Stimulated activated CD4-positive, alpha-beta T cell treated with anti-CD3 and anti-CD28 coated beads, Interleukin-1b, Interleukin-23, amount 100 ng/mL, for 48 hours (primary cell): ENCODE data around the gene LRTM2.
"Not testable (repeated sequence)": the region's sequence is repeated elsewhere in the genome, so short reads cannot be mapped to it uniquely, and the experiment has no call there.

Experiments used
- DNase-seq: peaks from one replicate; pipeline ENCODE4 v3.0.0-alpha.2; 2020

Gene LRTM2

DNA sequence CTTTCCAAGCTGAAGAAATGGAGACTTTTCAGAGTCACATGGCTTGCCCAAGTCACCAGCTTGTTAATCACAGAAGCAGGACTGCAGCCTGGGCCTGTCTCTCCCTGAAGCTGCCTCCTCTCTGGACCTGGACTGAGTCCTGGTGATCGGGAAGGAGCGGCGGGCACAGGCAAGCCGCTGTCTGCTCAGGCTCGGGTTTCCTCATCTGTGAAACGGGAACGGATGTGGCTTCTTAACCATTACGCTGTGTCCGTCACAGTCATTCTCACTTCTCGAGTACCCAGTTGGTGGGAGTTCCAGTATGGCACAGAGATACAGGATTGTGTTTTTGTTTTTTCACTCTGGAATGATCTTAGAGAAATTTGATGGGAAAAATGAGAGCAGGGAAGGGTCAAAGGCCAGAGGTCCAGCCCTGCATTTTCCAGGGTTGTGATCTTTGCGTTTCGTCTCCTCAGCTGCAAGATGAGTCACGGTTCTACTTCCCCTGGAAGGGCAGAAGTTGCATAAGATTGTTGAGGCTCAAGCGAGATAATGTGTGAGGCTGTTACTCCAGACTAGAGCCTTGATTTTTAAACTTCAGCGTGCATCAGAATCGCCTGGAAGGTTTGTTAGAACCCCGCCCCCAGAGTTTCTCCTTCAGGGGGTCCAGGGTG lies 7.6 kb upstream of the LRTM2 start:
- no peak for DNase-seq

GRCh38 chr12:1814266-1814665 lies 6.1 kb upstream of the LRTM2 start:
- no peak for DNase-seq

DNA sequence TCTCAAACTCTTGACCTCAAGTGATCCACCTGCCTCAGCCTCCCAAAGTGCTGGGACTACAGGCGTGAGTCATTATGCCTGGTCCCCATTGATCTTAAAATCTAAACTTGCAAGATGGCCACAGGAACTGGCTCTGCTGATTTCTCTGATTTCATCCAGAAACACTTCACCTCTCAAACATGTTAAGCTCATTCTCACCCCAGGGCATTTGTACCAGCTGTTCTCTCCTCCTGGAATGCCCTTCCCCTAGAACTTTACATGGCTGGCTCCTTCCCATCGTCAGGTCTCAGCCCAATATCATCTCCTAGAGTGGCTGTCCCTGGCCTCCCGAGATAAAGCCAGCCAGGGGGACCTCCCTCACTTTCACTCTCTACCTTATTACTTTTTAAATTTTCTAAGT lies 5.3 kb upstream of the LRTM2 start:
- DNase-seq = no peak

- DNase-seq = no peak
Observed at GRCh38 chr12:1815814-1816729, 4.3 kb upstream of the LRTM2 start.

DNA sequence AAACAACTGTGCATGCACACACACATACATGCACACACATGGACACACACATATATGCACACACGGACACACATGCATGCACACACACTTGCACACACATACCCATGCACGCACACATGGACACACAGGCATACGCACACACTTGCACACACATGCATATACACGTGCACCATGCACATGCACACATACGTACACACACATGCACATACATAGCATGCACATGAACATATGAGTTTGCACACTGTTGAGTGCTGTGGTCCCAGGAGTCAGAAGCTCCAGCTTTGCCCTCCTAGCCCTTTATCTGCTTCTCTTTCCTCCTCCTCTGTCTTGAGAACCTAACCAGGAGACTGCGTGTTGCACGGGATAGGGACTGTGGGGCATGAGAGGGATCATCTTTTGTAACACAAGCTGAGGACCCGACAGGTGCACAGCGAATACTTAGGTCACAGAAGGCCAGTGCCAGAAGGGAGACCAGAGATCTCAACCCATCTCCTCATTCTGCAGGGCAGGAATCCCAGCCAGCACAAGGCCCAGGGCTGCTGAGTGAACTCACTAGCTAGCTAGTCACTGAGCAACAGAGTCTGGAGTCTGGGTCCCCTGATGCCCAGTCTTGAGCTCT lies 3.5 kb upstream of the LRTM2 start:
- DNase-seq = no peak

- DNase-seq = not testable (repeated sequence)
Observed at GRCh38 chr12:1817928-1818327, 2.4 kb upstream of the LRTM2 start.

DNA sequence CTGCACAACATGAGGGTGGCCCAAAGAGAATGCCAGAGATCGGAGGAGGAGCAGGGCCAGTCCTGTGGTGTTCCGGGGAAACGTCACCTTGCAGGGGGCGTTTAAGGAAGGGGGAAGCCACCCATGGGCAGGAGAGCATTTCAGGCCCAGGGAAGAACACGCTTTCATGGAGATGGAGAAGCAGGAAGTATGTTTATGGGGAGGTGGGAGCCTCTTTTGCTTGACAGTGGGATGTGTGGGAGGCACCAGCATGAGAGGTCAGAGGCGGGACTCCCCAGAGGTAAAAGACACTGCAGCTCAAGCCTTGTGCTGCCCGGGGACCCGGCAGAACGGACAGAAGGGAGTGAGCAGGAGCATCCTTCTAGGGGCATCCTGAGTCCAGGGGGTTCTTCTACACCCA lies 1.3 kb upstream of the LRTM2 start:
- DNase-seq = no peak

GRCh38 chr12:1819571-1819970 lies 794 bp upstream of the LRTM2 start:
- no peak for DNase-seq

- DNase-seq = no peak
Observed at GRCh38 chr12:1820896-1821291, 529 bp downstream of the LRTM2 start.

- no peak for DNase-seq
Observed at GRCh38 chr12:1821805-1822204, 1.4 kb downstream of the LRTM2 start.

GRCh38 chr12:1822699-1823098 lies 2.3 kb downstream of the LRTM2 start:
- DNase-seq = no peak

- no peak for DNase-seq
Observed at GRCh38 chr12:1823237-1823636, 2.9 kb downstream of the LRTM2 start.

DNA sequence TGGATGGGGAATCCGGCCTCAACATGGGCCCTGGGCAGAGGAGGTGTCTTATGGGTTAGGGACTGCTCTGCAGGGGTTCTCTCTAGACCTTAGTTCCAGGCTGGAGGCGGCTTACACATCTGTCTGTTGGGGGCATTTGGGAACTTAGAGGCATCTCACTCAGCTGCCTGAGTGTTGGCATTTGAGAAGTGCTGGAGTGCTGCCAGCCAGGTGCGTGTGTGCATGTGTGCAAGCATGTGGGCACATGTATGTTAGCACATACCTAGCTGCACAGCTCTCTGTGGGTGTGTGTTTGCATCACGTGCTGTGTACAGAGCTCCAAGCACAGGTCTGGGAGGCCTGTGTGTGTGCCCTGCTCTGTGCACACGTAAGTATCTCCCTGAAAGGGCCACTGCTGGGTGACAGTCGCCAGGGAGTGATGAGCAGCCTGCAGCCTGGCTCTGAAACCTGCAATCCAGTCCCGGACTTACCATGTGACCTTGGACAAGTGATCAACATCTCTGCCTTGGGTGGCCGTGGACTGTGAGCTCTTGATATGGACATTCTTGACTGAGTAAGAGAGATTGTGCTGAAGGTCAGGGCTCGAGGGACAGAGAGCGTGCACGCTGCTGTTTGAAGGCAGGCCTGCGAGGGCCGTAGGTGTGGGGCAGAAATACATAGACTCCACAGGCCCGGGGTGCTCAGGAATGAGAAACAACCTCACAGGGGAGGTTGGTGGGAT lies 5.2 kb downstream of the LRTM2 start:
- DNase-seq = no peak

- no peak for DNase-seq
Observed at GRCh38 chr12:1826401-1826800, 6.0 kb downstream of the LRTM2 start.

DNA sequence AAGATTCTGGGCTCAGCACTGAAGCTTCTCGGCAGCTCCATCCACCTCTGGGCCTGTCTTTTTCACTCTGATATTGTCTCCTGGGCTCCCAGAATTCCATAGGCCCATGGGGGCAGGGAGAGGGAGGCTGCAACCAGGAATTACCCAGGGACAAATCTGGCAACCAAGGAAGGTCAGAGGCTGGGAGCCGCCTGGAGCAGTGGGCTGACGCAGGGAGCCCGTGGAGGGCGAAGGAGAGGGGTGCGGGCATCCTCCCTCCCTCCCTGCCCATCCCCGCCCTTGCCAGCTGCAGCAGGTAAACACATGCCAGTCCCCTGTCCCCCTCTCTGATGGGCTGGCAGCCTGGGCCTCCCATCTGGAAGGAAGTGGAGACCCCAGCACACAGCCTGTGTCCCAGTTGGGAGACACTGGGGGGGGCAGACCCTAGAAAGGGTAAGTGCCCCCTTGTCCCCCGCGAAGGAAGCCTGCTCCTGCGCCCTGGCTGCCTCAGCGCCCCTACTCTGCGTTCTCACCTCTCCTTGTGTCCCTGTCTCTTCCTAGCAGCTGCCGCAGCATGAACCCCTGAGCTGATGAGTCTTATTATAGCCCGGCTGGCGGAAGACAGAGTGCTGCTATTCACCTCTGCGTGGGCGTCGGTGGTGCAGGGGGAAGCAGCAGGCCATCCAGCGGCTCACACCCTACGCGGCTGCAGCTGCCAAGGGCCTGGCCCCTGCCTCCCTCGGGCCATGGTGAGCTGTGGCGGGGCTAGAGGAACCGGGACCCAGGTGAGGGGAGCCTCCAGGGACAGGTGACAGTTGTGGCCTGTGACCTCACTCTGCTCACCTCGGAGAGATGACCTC lies 6.7 kb downstream of the LRTM2 start:
- no peak for DNase-seq

DNA sequence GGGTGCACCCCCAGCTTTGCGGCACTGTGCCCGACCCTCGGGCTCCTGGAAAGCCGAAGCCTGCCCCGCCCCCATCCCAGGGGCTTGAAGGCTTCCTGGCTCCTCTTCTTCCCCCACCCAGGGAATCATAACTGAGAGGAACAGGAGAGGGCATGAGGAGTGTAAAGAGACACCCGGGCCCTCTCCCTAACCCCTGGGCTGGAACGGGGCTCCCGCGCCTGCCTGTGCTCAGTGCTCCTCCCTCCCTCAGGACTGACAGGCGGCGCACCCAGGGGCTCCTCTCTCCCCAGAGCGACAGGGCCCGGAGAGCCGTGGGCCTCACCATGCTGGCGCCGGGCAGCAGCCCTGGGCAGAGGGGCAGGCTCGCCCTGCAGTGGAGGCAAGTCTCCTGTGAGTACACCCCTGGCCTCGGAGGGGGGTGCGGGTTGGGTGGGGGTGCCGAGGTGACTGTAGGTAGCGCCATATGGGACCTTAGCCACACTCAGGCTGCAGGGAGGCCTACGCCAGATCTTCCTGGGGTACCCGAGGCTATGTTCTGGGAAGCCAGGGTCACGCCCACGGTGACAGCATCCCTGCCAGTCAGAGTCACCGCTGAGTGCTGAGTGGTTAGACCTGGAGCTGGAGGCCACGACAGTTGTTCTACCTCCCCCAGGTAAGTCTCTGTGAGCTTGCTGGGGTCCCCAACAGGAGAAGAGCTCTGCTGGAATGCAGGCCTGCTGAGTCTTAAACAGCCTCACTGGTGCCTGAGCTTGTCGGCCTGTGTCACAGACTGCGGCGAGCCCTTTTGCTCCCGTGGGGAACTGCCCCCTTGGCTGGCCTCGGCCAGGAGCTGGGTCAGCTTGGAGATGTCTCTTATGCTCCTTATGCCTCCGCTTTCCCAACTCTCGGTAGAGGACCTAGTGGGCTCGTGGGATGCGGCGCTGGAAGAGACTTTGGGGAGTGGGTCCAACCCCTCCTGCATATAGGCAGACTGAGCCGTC lies 7.8 kb downstream of the LRTM2 start:
- DNase-seq = no peak

GRCh38 chr12:1828856-1829255 lies 8.5 kb downstream of the LRTM2 start:
- DNase-seq = no peak

DNA sequence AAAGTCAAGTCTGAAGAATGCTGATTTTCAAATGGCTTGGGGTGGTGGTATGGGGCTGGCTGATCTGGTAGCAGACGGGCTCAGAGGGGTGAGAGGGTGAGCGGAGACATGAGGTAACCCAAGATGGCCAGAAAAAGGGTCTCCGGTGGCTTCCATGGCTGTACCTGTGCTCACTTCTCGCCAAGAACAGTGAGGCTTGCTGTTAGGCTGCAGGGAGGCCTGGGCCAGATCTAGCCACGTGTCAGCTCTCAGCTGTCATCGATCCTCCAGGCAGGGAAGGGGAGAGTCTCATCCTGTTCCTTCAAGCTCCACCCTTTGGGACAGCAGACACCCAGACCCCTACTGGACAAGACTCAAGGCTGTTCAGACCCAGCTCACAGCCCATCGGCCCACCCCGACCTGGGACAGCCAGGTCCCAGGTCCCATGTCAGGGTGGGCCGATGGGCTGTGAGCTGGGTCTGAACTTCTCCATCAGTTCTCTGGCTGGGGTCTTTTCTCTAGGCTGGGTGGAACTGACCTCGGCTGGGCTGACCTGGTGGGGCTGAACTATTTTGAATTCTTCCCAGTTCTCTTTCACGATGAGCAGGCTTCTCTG lies 9.0 kb downstream of the LRTM2 start:
- no peak for DNase-seq

GRCh38 chr12:1830401-1830845 lies 10.1 kb downstream of the LRTM2 start:
- DNase-seq = no peak
